ENCODE data around the gene EFCC1.

The EFCC1 gene

DNA sequence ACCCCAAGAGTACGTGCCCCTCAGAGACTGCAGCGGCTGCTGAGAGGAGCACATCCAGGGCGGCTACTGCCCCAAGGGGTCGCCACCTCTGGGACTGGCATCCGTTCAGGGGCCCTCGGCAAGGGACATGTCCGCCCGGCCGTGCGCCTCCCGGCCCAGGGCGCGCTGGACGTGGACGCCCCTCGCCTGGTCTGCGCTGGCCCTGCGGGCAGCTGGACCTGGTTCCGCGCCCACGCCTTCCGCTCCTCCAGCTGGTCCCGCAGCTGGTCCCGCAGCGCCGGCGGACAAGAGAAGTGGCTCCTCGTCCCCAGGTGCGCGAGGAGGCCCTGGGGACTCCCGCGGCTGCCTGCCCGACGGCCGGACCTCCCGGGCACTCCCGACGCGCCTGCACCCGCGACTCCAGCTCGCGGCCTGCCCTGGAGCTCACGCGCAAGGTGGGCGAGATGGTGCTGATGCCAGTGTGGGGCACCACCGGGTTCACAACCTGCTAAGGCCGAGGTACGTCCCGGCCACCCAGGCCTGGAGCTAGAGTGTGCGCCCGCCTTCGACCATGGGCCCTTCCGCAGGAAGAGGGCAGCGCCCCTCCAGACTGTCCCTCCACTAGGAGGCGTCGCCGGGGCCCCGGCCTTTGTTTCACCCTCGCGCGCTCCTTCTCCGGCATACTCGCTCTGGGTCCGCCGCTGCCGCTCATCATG is 45.1 kb downstream of the EFCC1 start:
- TF ChIP-seq JUND (IDR thresholded peaks at IDR 0.05; ENCODE audit: low read depth), result no peak
- in situ Hi-C loops (cut with HindIII; ENCODE audit: low pct_unique_long_range_greater_than_20kb, low sequenced_read_pairs), result no loop called here
- DNase-seq (ENCODE audit: low read depth in 1 of 2, low spot score in 1 of 2), result no peak

DNA sequence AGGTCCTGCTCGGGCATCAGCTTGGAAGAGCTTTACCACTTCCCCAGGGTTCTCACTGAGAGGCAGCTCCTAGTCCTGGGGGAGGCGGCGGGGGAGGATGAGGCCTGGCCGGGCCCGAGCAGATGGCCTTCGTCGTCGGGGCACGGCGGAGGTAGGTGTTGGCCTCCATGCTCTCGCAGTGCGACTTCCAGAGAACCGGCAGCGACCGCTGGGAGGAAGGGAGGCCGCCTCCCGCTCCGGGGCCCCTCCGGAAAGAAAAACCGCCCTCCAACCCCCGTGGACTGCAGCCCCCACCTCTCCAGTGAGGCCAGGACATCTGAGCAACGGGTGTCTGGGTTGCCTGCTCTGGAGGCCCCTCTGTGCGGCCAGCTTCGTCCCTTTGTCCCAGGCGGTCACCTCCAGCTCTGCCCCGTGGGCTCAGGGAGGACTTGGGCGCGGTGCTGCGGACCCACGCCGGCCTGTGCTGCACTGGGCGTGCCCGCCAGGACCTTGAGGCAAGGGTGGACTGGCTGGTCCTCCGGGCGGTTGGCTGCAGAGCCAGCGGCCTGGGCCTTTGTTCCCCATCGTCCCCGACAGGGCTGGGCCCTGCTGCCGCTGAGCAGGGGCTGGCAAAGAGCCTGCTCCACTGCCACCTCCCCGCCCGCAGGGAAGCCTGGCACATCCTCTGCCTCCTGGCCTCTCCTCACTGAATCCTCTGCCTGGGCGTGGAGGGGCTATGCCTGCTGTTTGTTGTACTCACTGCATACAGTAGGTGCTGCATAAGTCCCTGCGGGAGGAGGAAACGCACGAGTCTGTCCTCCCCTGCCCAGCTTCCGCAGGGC is 45.8 kb downstream of the EFCC1 start:
- no peak for TF ChIP-seq JUND (IDR thresholded peaks at IDR 0.05; ENCODE audit: low read depth)
- no peak for DNase-seq (ENCODE audit: low read depth in 1 of 2, low spot score in 1 of 2)
- in situ Hi-C loops (cut with HindIII; ENCODE audit: low pct_unique_long_range_greater_than_20kb, low sequenced_read_pairs), result no loop called here

DNA sequence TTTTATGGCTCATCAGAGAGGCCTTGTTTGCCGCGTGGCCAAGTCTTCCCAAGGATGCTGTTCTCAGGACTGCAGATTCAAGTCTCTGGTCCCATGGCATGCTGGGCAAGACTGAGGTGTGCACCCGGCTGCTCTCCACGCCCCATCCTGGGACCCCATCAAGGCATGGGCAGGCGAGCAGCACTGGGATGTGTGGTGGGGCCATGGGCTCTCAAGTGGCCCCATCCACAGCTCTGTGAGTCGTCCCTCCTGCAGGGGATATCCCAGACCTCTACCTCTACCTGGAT is 46.4 kb downstream of the EFCC1 start:
- no peak for TF ChIP-seq JUND (IDR thresholded peaks at IDR 0.05; ENCODE audit: low read depth)
- in situ Hi-C loops (cut with HindIII; ENCODE audit: low pct_unique_long_range_greater_than_20kb, low sequenced_read_pairs), result no loop called here
- no peak for DNase-seq (ENCODE audit: low read depth in 1 of 2, low spot score in 1 of 2)

DNA sequence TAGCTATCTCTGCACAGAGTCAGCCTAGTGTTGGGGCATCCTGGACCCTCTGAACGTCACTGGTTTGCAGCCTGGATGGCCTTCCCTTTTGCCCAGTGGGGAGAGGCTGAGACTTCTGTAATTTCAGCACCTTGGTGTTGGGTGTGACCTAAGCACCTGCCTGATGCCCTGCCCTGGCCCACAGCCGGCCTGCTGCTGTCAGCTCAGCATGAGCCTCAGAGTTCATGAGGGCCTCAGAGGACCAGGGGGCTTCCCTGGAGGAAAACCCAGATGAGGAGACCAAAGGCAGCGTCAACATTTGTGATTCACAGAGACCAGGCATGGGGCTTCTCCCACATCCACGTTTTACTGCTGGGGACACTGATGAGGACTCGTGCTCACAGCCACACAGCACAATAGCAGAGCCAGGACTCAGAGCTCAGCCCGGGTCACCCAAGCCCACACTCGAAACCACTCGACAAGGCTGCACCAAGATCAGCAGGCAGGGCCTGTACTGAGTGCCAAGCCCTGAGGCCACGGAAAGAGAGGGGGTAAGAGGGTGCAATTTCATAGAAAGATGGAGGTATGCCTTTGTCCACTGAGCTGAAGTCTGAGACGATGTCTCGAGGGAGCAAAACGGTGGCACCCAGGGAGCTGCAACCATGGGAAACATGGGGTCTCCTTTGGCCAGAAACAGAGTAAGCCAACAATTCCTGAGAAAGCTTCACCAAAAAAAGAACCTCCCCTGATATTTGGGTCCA is 49.6 kb downstream of the EFCC1 start:
- TF ChIP-seq JUND (IDR thresholded peaks at IDR 0.05; ENCODE audit: low read depth), result no peak
- DNase-seq (ENCODE audit: low read depth in 1 of 2, low spot score in 1 of 2), result no peak
- in situ Hi-C loops (cut with HindIII; ENCODE audit: low pct_unique_long_range_greater_than_20kb, low sequenced_read_pairs), result no loop called here

DNA sequence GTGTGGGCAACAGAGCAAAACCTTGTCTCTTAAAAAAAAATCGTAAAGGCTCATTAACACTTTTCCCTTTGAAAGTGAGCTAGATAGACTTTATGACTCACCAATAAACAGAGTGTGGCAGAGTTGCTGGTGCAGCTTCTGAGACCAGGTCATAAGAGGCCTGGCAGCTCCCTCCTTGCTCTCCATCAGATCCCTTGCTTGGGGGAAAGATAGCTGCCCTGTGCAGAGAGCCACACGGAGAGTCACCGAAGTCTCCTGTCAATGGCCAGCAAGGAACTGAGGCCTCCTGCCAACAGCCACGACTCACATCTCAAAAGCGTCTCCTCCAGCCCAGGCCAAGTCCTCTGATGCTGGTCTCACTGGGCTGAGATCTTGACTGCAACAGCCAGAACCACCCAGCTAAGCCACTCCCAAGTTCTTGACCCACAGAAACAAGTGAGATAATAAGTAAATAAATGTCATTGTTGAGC is 50.8 kb downstream of the EFCC1 start:
- in situ Hi-C loops (cut with HindIII; ENCODE audit: low pct_unique_long_range_greater_than_20kb, low sequenced_read_pairs), result no loop called here
- no peak for TF ChIP-seq JUND (IDR thresholded peaks at IDR 0.05; ENCODE audit: low read depth)
- DNase-seq (ENCODE audit: low read depth in 1 of 2, low spot score in 1 of 2), result no peak

DNA sequence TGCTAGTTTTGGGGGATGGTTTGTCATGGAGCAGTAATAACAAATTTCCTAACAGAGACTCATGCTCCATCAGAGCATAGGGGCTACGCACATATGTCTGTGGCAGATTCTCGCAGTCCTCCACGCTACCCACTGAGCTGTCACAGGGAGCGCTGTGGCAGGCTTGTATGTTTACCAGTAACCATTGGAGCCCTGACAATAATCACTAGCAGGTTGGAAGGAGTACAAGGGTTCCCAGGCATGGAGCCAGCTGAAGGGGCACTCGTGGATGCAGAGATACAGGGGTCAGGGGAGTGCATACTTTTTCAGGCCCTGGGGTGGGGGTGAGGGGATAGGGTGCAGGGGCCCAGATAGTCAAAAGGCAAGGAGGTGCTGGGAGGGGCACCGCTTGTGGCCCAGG is 51.6 kb downstream of the EFCC1 start:
- TF ChIP-seq JUND (IDR thresholded peaks at IDR 0.05; ENCODE audit: low read depth), result no peak
- no peak for DNase-seq (ENCODE audit: low read depth in 1 of 2, low spot score in 1 of 2)
- in situ Hi-C loops (cut with HindIII; ENCODE audit: low pct_unique_long_range_greater_than_20kb, low sequenced_read_pairs), result no loop called here

DNA sequence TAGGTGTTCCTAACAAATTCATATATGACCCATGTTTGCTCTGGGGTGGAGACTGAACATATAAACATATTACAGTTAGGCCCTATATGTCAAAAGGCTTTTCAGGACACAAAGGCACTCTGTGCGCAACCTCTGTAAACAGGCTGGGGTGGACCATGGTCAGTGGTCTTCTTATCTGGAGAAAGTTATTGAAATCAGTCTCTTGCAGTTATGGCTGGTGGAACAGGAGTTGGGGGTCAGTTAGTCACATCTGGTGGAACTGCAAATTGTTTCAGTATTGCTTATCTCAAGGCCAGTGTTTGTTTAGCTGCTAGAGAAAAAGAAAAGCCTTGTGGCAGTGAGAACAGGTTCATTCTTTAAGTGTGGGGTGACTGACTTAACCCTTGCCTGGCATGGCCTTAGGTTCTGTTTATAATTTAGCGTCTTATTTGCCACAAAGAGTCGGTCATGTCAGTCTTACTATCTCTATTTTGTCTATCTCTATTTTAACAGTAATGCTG is 53.6 kb downstream of the EFCC1 start:
- no peak for TF ChIP-seq JUND (IDR thresholded peaks at IDR 0.05; ENCODE audit: low read depth)
- peak in 1 of 2 experiments; percentile 38 for DNase-seq (ENCODE audit: low read depth in 1 of 2, low spot score in 1 of 2)
- in situ Hi-C loops (cut with HindIII; ENCODE audit: low pct_unique_long_range_greater_than_20kb, low sequenced_read_pairs), result no loop called here

DNA sequence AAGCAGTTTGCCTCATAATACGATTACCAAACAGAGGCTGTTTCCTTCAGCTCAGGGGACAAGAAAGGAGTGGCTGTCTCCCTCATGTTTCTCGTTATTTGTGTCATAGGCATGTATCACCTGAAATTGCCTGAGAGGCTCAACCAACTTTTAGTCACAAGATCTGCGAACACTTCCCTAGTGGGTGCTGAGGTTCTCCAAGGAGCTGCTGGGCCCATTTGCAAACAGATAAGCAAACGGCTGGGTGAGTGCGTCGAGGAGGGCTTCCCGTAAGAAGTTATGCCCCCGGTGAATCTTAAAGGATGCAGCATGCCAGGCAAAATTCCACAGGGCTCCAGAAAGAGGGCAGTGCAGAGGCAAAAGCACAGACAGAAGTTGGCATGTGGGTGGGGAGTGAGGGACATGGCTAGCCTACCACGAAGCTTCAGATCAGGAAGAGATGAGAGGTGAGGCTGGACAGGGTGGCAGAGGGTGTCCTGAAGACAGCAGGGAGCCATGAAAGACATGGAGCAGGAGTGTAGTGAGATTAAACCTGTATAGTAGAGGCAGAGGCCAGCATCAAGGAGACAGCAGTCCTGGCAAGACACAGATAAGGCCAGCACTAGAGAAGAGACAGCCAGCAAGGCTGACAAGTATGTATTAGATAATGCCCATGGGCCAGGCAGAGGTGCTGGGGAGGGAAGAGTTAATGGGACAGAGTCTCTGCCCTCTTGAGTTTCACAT is 55.5 kb downstream of the EFCC1 start:
- TF ChIP-seq JUND (IDR thresholded peaks at IDR 0.05; ENCODE audit: low read depth), result no peak
- DNase-seq (ENCODE audit: low read depth in 1 of 2, low spot score in 1 of 2), result peak in 1 of 2 experiments; percentile 32
- in situ Hi-C loops (cut with HindIII; ENCODE audit: low pct_unique_long_range_greater_than_20kb, low sequenced_read_pairs), result no loop called here

DNA sequence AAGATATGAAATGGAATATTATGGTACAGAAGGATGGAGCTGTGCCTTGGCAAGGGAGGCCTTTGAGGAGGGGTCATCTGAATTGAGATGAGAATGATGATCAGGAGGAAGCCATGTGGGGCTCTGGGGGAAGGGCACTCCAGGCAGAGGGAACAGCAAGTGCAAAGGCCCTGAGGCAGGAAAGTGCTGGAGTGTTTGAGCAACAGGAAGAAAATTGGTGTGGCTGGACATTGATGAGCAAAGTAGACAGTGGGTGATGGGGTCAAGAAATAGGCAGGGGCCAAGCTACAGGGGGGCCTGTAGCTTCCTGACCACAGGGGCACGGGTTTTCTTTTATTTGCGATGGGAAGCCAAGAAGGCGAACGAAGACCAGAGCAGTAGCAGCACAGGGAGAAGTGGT is 56.1 kb downstream of the EFCC1 start:
- no peak for DNase-seq (ENCODE audit: low read depth in 1 of 2, low spot score in 1 of 2)
- TF ChIP-seq JUND (IDR thresholded peaks at IDR 0.05; ENCODE audit: low read depth), result no peak
- in situ Hi-C loops (cut with HindIII; ENCODE audit: low pct_unique_long_range_greater_than_20kb, low sequenced_read_pairs), result no loop called here

DNA sequence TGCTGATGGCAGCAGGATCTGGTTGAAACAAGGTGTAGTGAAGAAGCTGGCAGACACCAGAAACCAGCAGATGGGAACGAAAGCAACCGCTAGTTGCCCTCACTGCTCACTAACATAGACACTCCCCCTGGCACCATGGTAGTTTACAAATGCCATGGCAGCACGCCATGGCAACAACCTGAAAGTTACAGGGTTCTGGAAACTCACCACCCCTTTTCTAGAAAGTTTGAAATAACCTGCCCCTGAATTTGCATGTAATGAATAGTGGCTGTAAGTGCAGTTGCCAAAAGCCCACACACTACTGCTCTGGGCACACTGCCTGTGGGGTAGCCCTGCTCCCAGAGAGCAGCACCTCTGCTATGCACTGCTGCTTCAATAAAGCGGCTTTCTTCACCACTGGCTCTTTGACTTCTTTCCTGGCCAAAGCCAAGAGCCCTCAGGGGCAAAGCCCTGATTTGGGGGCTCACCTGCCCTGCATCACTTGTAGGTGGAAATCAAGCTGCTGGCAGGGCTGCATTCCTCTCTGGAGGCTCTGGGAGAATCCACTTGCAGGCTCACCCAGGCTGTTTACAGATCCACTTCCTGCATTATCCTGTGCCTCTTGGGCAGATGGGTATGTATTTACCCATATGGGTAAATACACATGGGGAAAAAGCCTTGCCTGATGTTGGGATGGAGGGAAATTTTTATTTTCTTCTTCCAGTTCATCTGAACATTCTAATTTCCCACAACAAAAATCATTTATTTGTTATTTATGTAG is 57.5 kb downstream of the EFCC1 start:
- in situ Hi-C loops (cut with HindIII; ENCODE audit: low pct_unique_long_range_greater_than_20kb, low sequenced_read_pairs), result no loop called here
- peak; percentile 64 to 70 for DNase-seq (ENCODE audit: low read depth in 1 of 2, low spot score in 1 of 2)
- no peak for TF ChIP-seq JUND (IDR thresholded peaks at IDR 0.05; ENCODE audit: low read depth)

DNA sequence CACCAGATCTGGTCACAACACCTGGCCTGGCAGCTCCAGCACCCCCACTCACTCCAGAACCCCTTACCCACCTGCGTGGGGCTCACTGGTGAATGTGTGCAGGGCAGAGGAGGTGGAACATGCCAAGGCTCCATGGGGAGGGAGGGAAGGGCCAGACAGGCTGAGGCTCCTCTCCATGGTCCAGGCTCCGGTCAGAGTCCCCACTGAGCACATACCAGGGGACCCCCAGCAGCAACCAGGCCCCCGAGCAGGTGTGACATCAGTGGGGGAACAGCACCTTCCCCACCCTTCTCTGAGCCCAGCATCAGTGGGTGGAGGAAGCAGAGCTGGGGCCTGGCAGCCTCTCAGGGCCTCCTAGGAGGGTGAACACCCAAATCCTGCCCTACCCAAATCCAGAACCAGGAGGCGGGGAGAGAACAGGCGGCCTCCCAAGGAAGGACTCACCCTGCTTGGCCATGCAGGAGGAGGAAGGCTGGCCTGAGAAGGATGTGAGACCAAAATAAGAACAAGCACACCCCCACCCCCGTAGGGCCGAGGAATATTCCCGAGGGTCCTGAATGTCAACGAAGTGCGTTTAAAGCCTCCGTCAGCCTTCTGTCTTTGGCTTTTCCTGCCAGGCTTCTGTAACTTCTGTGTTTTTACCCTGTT is 58.3 kb downstream of the EFCC1 start:
- TF ChIP-seq JUND (IDR thresholded peaks at IDR 0.05; ENCODE audit: low read depth), result no peak
- in situ Hi-C loops (cut with HindIII; ENCODE audit: low pct_unique_long_range_greater_than_20kb, low sequenced_read_pairs), result no loop called here
- DNase-seq (ENCODE audit: low read depth in 1 of 2, low spot score in 1 of 2), result no peak

Measured in T47D (cell line).